ENCODE data around the gene GET4.

DNA sequence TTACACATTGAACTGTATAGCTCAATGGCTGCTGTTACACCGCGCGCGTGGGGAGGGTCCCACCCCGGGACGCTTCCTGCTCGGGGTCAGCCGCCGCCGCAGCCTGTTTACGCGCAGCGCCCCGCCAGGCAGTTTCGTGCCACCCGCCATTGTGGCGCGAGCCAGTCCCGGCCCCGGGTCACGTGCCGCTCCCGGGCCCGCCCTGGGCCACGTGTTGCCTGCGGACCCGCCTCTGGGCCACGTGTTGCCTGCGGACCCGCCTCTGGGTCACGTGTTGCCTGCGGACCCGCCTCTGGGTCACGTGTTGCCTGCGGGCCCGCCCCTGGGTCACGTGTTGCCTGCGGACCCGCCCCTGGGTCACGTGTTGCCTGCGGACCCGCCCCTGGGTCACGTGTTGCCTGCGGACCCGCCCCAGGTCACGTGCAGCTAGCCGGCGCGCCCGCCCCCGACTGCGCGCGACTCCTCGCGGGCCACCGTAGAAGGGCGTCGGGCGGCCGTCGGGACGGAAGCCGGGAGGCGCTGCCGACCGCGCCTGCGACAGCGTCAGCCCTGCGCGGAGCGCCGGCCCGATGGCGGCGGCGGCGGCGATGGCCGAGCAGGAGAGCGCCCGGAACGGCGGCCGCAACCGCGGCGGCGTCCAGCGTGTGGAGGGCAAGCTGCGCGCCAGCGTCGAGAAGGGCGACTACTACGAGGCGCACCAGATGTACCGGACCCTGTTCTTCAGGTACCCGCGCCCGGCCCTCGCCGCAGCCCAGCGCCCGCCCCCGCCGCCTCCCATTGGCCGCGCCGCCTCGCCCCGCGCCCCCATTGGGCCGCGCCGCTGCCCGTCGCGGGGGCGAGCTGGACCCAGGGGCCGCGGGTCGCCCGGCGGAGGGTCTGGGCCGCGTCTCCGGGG, at the start of gene GET4:
- TF ChIP-seq, protein P1, sequence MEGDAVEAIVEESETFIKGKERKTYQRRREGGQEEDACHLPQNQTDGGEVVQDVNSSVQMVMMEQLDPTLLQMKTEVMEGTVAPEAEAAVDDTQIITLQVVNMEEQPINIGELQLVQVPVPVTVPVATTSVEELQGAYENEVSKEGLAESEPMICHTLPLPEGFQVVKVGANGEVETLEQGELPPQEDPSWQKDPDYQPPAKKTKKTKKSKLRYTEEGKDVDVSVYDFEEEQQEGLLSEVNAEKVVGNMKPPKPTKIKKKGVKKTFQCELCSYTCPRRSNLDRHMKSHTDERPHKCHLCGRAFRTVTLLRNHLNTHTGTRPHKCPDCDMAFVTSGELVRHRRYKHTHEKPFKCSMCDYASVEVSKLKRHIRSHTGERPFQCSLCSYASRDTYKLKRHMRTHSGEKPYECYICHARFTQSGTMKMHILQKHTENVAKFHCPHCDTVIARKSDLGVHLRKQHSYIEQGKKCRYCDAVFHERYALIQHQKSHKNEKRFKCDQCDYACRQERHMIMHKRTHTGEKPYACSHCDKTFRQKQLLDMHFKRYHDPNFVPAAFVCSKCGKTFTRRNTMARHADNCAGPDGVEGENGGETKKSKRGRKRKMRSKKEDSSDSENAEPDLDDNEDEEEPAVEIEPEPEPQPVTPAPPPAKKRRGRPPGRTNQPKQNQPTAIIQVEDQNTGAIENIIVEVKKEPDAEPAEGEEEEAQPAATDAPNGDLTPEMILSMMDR (IDR thresholded peaks at IDR 0.05), result peak in 4 of 6 experiments; percentile 15 to 32 (median 25)
- TF ChIP-seq POLR2A (IDR thresholded peaks at IDR 0.05), result peak; percentile 90 to 91

Measured in adrenal gland (tissue), 5 donors.